A549 (cell line): ENCODE measurements around the gene DMRT3. TPM values are rescaled to one million over a fixed set of nuclear protein-coding genes. Genes with fewer than 3 reads are reported as not detected.
A peak's percentile ranks its signal among the peaks of the same experiment; 100 is the strongest.

Experiments
- ATAC-seq, 2 experiments: fragments of 200-7000 bp in 1 of 2; fragments of >200 bp in 1 of 2; cut with Nextera tagmentation in 1 of 2; cut with Tn5 transposase in 1 of 2; 3 replicates each; pipeline versions ENCODE4 v1.8.0 to v1.9.1; 2018 to 2020; ENCODE audit warnings: mild to moderate bottlenecking in 1 of 2, moderate library complexity in 1 of 2
- CTCF ChIA-PET: fragments of 300-600 bp; sonication (Branson Sonifier 250); formaldehyde crosslinking; extraction: SDS; loops from one replicate; lab custom pipeline; 2021; ENCODE audit warnings: antibody characterized with exemption, inconsistent platforms; lab: Yijun Ruan, JAX
- POLR2A ChIA-PET: fragments of 350-600 bp; formaldehyde crosslinking; extraction: SDS; loops from one replicate; lab custom pipeline; 2021; ENCODE audit warnings: antibody characterized with exemption, inconsistent platforms; lab: Yijun Ruan, JAX
- DNase-seq, 2 experiments: peaks; one replicate each; pipeline versions ENCODE4 v3.0.0 to v3.0.0-alpha.2; 2011 to 2016; ENCODE audit warnings: low read depth in 1 of 2, low spot score in 1 of 2
- FAIRE-seq: peaks from 2 replicates; lab custom pipeline; 2011; peaks lifted over from hg19 to GRCh38; lab: Jason Lieb, UNC
- H3K27ac ChIP-seq, 2 experiments: fragments of >200 bp; sonication (Bioruptor Twin); formaldehyde crosslinking; 3 replicates each; pipeline ENCODE4 v1.5.1; 2016 to 2017
- H3K4me1 ChIP-seq: fragments of >200 bp; sonication (Bioruptor Twin); formaldehyde crosslinking; 3 replicates; pipeline ENCODE4 v1.6.1; 2016
- H3K4me2 ChIP-seq: fragments of >200 bp; sonication (Bioruptor Twin); formaldehyde crosslinking; 3 replicates; pipeline ENCODE4 v1.6.1; 2016
- H3K4me3 ChIP-seq: fragments of >200 bp; sonication (Bioruptor Twin); formaldehyde crosslinking; 3 replicates; pipeline ENCODE4 v1.5.1; 2016
- H3K9me3 ChIP-seq: fragments of >200 bp; sonication (Bioruptor Twin); formaldehyde crosslinking; 3 replicates; pipeline ENCODE4 v1.6.1; 2016
- BCL3 ChIP-seq: fragments of >200 bp; sonication (Bioruptor Twin); formaldehyde crosslinking; IDR thresholded peaks from 3 replicates; pipeline ENCODE4 v1.6.1; 2016
- CHD4 ChIP-seq: fragments of 200-600 bp; sonication (generic); IDR thresholded peaks from 2 replicates; pipeline ENCODE4 v1.6.1; 2016; ENCODE audit warnings: antibody characterized with exemption, mild to moderate bottlenecking, borderline replicate concordance
- CTCF ChIP-seq: fragments of >200 bp; sonication (Bioruptor Twin); formaldehyde crosslinking; IDR thresholded peaks from 3 replicates; pipeline ENCODE4 v1.5.1; 2016
- E2F6 ChIP-seq: IDR thresholded peaks from 2 replicates; pipeline ENCODE4 v1.6.1; 2012; ENCODE audit warnings: low read depth, borderline replicate concordance
- ELK1 ChIP-seq: fragments of 150-350 bp; IDR thresholded peaks from 2 replicates; pipeline ENCODE4 v1.6.1; 2014; ENCODE audit warnings: low read depth, mild to moderate bottlenecking, low read length
- FOSB ChIP-seq: fragments of 250-450 bp; sonication (Bioruptor Pico); IDR thresholded peaks from 2 replicates; pipeline ENCODE4 v1.5.0; 2020; ENCODE audit warnings: mild to moderate bottlenecking, moderate library complexity
- HOXA7 ChIP-seq: fragments of 250-450 bp; sonication (Bioruptor Pico); IDR thresholded peaks from 2 replicates; pipeline ENCODE4 v1.5.0; 2020; ENCODE audit warnings: mild to moderate bottlenecking, moderate library complexity
- HOXB13 ChIP-seq: fragments of 250-450 bp; sonication (Bioruptor Pico); IDR thresholded peaks from 2 replicates; pipeline ENCODE4 v1.5.0; 2020; ENCODE audit warnings: low read depth, mild to moderate bottlenecking, moderate library complexity
- HOXB5 ChIP-seq: fragments of 250-450 bp; sonication (Bioruptor Pico); IDR thresholded peaks from 2 replicates; pipeline ENCODE4 v1.5.0; 2020; ENCODE audit warnings: mild to moderate bottlenecking, moderate library complexity
- KDM1A ChIP-seq: fragments of 200-600 bp; sonication (generic); IDR thresholded peaks from 2 replicates; pipeline ENCODE4 v1.6.1; 2016; ENCODE audit warnings: low read depth, mild to moderate bottlenecking
- MAFK ChIP-seq: fragments of 450-650 bp; IDR thresholded peaks from 2 replicates; pipeline ENCODE4 v1.6.1; 2014; ENCODE audit not compliant: partially characterized antibody
- NPAS2 ChIP-seq: fragments of 250-450 bp; sonication (Bioruptor Pico); IDR thresholded peaks from 2 replicates; pipeline ENCODE4 v1.8.0; 2022; ENCODE audit warnings: mild to moderate bottlenecking, moderate library complexity, borderline replicate concordance
- RCOR1 ChIP-seq: fragments of 150-350 bp; IDR thresholded peaks from 2 replicates; pipeline ENCODE4 v1.6.1; 2014; ENCODE audit warnings: antibody characterized with exemption, low read length, low read depth
- REST ChIP-seq: fragments of 200-600 bp; sonication (generic); IDR thresholded peaks from 2 replicates; pipeline ENCODE4 v1.6.1; 2016; ENCODE audit warnings: antibody characterized with exemption, mild to moderate bottlenecking, moderate library complexity
- RFX5 ChIP-seq: fragments of 450-650 bp; IDR thresholded peaks from 2 replicates; pipeline ENCODE4 v1.7.1; 2014; ENCODE audit warnings: antibody characterized with exemption, mild to moderate bottlenecking, moderate library complexity
- RNF2 ChIP-seq: fragments of 200-600 bp; sonication (generic); IDR thresholded peaks from 2 replicates; pipeline ENCODE4 v1.6.1; 2016; ENCODE audit warnings: low read depth, mild to moderate bottlenecking, antibody characterized with exemption, moderate library complexity, borderline replicate concordance
- ZC3H11A ChIP-seq: fragments of 450-650 bp; IDR thresholded peaks from 2 replicates; pipeline ENCODE4 v1.6.1; 2014; ENCODE audit warnings: antibody characterized with exemption, mild to moderate bottlenecking
- ZSCAN20 ChIP-seq: fragments of 250-450 bp; sonication (Bioruptor Pico); IDR thresholded peaks from 2 replicates; pipeline ENCODE4 v1.8.0; 2022; ENCODE audit warnings: mild to moderate bottlenecking, moderate library complexity
- WGBS: methylation state at CpG from one replicate; pipeline ENCODE4 v1.1.6; 2017; ENCODE audit errors: missing lambda C conversion rate; 5-methylcytosine and 5-hydroxymethylcytosine counted together
- polyA plus RNA-seq, 4 experiments: library from polyadenylated mRNA; depleted of rRNA in 3 of 4; stranded (reverse); fragments of >200 nt; fragmentation: RNase III in 1 of 4; extraction: RNeasy Plus Mini Kit Qiagen cat#74134 plus additional on column Dnase treatment in 1 of 4; gene quantifications; 2 replicates in 3 of 4; 3 replicates in 1 of 4; pipeline ENCODE4 v1.2.3, GENCODE V29; 2011 to 2017

Gene DMRT3
- polyA plus RNA-seq, 2 of the 4 experiments (the other 2 are of a cell fraction), result not detected

GRCh38 chr9:928363-929042 is 48.0 kb upstream of the DMRT3 start:
- 31% methylated on average over 6 of the region's 6 CpGs for WGBS
- Histone ChIP-seq H3K9me3 (no peaks in the 10 kb centered on the region), H3K4me2 (no peak overlapping the region), H3K4me3 (no peak overlapping the region), H3K27ac (no peak overlapping the region), H3K4me1 (no peaks in the 10 kb centered on the region)
- no peak for TF ChIP-seq REST
- TF ChIP-seq RNF2, result no peak
- no peak for TF ChIP-seq HOXB5 (CRISPR knock-in tag)
- no peak for TF ChIP-seq CHD4
- TF ChIP-seq BCL3, result no peak
- no peak for TF ChIP-seq RCOR1
- TF ChIP-seq ZC3H11A, result peak; percentile 66
- TF ChIP-seq HOXB13, result no peak
- TF ChIP-seq HOXA7, result no peak
- no peak for TF ChIP-seq RFX5
- peak; percentile 35; the same call in 2 of the 3 replicates for TF ChIP-seq CTCF
- TF ChIP-seq ELK1, result no peak
- no peak for TF ChIP-seq KDM1A
- no peak for TF ChIP-seq E2F6
- no peak for TF ChIP-seq ZSCAN20 (CRISPR knock-in tag)
- TF ChIP-seq NPAS2 (CRISPR knock-in tag), result no peak
- DNase-seq (peak; percentile 35 to 48), ATAC-seq (peak; percentile 69 to 86; a peak in 3 of 6 replicates), FAIRE-seq (no peak)
- POLR2A ChIA-PET, result no interaction called here
- CTCF ChIA-PET, result interaction anchor here (1.0 to 3.1 kb wide), 9 partner anchors 9 to 81 kb away, joined by 3 to 10 read pairs (median 4); no protein-coding TSS in a partner anchor

- Histone ChIP-seq H3K4me3 (no peak overlapping the region), H3K4me2 (no peak overlapping the region), H3K4me1 (no peaks in the 10 kb centered on the region), H3K9me3 (no peaks in the 10 kb centered on the region), H3K27ac (no peak overlapping the region)
- TF ChIP-seq MAFK (peak; percentile 63), FOSB (no peak)
- ChIA-PET POLR2A (no interaction called here), CTCF (interaction anchor here (1.4 to 2.0 kb wide), 2 partner anchors 36 to 80 kb away, joined by 3 to 8 read pairs; no protein-coding TSS in a partner anchor)
- DNase-seq (no peak), FAIRE-seq (no peak), ATAC-seq (no peak)
- 23% methylated on average over 4 of the region's 4 CpGs for WGBS
Measured at GRCh38 chr9:929719-930118, 46.7 kb upstream of the DMRT3 start.
